Pulmonary artery endothelial cell (primary cell): ENCODE data around the gene ALDH1L1. TPM values are rescaled to one million over a fixed set of nuclear protein-coding genes. Genes with fewer than 3 reads are reported as not detected.
"Not testable (repeated sequence)": the region's sequence is repeated elsewhere in the genome, so short reads cannot be mapped to it uniquely, and the experiment has no call there.

Source experiments
- DNase-seq: peaks from one replicate; pipeline ENCODE4 v3.0.0-alpha.2; 2011; ENCODE audit warnings: low read depth, low spot score
- total RNA-seq: library from RNA; depleted of rRNA; stranded (reverse); fragments of >200 nt; gene quantifications from 2 replicates; pipeline ENCODE4 v1.2.3, GENCODE V29; 2014

ALDH1L1 gene
- total RNA-seq, 1 donor from 2014 or later, result not detected

DNA sequence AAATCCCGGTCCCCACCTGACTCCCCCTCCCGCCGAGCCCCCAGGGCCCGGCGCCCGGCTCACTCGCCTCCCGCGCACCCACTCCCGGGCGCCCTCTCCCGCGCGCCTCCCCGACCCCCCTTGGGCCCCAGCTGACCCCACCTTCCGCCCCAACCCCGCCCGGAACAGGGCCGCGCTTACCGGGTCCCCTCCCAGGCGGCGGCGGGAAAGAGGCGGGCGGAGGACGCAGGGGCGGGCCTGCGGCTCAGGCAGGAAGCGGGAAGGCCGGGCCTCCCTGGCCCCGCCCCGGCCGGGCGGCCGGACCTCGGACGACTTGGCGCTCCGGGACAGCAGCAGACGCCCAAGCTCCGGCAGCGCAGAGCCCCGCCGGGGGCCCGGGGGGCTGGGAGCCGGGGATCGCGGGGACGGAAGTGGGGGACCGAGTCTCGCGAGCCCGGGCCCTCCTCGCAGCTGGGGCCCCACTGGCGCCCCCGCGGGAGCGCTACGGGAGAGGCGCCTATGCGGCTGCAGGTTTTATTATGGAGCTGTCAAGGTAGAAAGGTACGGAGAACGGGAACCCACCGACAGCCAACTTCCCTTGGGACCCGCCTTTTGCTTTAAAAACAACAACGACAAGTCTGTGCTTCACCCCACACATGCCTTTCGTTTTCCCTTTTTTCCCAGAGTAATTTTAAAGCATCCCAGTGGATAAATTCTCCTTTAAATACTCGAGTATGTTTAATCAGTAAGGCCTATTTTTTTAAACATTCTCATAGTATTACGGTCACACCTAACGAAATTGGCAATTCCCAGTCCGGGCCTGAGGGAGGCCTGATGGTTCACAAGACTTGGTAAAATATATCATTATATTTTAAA is 96.2 kb downstream of the ALDH1L1 start, which contains the start of gene SLC41A3:
TSS of gene SLC41A3 (minus strand) at position 212 of the 855 bp plus-strand sequence. CDS start 15,905 bp downstream, outside the sequence.
- no peak for DNase-seq

- DNase-seq, result no peak
Observed at GRCh38 chr3:126083511-126083912, 96.9 kb downstream of the ALDH1L1 start.

- no peak for DNase-seq
Observed at GRCh38 chr3:126083138-126083445, 97.3 kb downstream of the ALDH1L1 start.

DNA sequence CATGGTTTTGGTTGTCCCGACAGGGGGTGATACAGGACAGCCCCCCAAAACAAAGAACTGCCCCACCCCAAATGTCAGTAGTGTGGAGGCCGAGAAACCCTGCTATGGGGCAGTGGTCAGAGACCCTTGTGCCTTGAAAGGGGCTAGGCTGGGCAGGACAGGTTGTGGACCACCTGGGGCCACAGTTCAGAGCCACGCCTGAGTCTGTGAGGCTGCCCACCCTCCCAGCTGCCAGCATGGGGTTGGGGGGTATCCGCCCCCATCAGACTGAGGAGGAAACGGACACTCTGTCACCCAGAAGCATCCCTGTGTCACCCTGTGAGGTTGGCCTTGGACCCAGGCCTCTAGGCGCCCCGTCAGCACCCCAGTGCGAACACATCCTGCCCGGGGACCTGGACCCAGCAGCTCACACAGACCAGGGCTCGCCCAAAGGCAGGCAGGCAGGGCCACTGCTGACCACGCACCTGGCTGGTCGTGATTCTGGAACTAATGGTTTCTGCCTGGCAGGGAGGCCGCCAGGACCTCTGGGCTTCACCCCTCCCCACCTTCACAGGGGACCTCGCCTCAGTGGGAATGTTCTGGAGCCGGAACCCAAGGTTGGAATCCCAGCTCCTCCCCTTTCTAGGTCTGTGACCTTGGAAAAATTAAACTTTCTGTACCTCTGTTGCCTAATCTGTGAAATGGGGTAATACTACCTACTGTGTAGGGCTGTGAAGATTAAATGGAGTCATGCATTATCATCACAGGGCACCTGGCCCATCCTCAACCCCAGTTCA is 97.8 kb downstream of the ALDH1L1 start:
- DNase-seq, result no peak

DNA sequence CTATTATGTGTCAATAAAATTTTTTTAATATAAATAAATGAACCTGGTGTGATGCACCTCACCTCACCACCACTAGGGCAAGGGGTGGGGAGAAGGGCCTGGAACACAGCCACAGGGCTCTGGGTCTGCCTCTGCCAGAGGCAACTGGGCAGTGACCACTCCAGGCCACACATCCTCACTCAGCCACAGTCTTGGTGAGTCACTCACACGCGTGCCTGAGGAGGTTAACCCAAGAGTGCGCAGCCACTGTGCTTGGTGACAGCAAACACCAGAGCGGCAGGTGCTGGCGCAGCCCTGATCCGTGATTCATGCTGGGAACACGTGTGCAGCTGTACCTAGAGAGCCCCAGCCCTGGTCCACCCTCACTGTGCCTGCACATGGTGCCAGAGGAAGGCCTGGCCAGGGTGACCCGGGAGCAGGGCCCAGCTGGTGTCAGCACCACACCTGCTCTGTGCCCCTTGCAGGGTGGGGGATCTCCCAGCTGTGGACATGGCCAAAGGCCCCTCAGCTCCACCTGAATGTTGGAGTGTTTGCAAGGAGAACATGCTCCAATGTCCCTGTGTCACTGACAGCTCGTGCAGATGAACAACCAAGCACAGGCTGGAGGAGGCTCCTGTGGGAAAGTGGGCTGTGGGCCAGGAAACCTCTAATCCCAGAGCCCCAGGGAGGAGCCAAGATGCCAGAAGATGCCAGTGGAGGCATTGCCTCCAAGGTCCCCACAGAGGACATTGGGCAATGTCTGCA is 98.6 kb downstream of the ALDH1L1 start:
- DNase-seq, result no peak

- DNase-seq, result no peak
Observed at GRCh38 chr3:126080970-126081369, 99.4 kb downstream of the ALDH1L1 start.

DNA sequence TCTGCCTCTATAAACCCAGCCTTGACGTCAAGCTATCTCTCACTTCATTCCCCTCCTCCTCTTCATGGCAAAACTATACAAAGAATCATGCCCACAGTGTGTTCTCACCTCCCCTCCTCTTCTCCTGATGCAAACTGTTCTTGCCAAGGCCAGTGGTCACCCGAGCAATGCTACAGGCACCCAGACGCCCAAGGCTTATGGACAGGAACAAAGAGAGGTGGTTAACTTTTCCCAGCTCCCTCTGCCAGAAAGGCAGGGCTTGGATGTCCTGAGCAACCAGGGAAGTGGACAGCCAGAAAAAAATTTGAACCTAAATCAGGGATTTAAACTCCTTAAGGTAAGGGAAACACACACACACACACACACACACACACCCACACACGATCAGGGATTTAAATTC is 101.5 kb downstream of the ALDH1L1 start:
- DNase-seq, result no peak

DNA sequence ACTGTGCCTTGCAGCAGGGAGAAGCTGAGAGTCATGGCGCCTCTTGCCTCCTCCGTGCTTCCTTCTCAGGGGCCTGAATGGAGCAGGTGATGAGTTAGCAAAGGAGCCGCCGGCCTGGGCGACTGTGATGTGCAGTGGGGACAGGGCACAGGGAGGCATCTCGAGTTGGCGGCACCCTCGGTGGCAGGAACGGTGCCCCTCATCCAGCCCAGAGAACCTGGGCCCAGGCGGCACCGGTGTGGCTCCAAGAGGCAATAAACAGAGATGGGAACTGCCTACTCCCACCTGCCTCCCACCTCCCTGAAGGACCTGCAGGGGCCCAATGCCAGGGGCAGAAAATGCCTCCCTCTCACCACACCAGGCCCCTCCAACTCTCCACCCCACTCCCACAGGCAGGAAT is 102.6 kb downstream of the ALDH1L1 start:
- DNase-seq, result no peak

- no peak for DNase-seq
Observed at GRCh38 chr3:126076140-126076539, 104.2 kb downstream of the ALDH1L1 start.

DNA sequence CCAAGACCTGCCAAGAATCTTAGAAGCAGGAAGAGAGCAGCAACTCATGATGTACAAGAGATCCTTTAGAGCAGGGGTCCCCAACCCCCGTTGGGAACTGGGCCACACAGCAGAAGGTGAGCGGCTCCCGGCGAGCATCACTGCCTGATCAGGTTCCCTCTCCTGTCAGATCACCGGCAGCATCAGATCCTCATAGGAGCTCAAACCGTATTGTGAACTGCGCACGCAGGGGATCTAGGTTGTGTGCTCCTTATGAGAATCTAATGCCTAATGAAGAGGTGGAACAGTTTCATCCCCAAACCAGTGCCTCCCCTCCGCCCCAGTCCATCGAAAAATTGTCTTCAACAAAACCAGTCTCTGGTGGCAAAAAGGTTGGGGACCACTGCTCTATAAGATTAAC is 110.2 kb downstream of the ALDH1L1 start:
- no peak for DNase-seq

DNA sequence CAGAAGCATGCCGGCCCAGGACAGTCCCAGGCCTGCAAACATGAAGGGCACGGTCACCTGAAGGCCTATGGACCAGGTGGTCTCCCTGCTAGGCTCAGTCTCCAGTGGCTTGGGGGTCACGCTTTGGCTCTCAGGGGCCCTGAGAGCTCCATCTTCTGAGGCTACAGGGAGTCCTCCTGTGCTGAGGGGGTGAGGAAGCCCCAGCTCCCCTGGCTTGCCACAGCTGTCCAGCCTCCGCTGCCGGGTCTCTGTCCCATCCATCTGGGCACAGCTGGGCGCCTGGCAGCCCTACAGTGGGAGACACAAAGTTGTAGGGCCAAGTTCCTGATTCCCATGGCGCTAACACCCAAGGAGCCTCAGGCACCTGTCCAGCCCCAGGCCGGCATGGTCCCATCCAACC is 112.4 kb downstream of the ALDH1L1 start:
- no peak for DNase-seq

DNA sequence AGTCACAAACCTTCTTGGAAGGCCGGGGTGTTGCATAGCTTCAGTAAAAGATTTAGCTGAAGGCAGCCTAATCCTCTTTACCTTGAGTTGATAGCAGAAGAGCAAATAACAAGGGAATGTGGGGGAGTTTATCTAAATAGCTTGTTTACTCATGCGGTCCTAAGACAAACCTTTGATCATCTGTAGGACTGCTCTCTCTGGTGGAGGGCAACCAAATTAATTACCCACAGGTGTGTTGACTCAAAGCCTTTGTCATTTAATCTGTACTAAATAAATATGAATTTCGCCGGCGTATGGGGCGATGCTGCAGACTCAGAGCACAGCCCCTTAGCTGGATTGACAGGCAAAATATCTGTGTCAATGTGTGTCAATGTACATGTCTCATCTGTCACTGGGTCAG is 113.7 kb downstream of the ALDH1L1 start:
- DNase-seq, result not testable (repeated sequence)

- DNase-seq, result no peak
Observed at GRCh38 chr3:126065876-126066275, 114.5 kb downstream of the ALDH1L1 start.

- DNase-seq, result no peak
Observed at GRCh38 chr3:126064627-126065258, 115.6 kb downstream of the ALDH1L1 start.

DNA sequence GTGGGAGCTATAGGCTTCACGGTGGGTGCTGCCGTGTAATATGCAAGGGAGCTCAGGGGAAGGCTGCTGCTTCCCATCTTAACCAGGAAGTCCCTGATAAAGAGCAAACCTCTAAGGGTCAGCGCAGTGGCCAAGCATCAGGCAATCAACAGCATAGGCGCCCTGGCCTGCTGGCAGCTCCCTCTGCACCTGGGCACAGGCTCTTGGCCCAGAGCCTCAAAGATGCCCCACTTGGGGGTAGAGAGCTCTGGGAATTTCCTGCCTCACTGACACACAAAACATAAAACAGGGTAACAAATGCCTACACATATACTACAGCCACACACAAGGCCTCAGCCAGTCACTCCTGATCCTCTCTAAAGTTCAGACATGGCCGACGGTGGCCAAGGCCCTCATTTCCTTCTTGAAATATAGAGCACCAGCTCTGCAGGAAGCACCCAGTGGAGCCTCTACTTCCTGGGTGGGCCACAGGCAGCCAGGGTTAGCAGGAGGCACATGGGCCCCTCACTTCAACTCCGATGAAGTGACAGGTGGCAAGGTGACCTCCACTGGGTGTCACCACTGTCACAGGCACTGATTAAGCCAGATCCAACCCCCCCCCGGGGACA is 116.9 kb downstream of the ALDH1L1 start:
- DNase-seq, result no peak

DNA sequence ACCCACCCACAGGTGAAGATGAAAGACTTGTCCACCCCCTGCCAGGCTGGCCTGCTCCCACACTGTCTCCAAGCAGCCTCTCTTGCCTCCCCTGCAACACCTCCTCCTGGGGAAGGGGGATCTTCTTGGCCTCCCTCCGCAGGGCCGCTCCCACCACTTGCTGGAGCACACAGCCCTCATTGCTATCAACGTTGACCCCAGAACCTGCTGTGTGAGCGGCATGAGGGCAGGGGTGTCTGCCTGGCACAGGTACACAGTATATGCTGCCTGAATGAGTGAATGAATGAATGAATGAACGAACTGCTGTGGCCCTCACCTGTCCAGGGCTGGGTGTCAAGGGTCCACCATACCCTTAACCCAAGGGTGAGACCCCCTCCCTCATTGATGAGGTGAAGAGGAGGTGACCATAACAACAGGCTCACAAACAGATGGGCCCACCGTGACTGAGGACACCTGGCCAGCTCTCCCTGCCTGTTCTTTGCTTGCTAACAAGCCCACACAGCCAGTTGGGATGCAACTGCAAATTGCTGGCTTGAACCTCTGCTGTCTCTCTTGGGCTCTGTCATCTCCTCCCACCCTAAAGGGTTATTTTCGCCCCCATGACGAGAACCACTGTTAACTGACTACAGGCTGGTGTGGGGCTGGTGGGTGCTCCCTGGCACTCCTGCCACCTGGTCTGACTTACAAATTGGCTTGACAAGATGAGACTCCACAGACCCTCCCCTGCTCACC is 118.9 kb downstream of the ALDH1L1 start:
- no peak for DNase-seq

DNA sequence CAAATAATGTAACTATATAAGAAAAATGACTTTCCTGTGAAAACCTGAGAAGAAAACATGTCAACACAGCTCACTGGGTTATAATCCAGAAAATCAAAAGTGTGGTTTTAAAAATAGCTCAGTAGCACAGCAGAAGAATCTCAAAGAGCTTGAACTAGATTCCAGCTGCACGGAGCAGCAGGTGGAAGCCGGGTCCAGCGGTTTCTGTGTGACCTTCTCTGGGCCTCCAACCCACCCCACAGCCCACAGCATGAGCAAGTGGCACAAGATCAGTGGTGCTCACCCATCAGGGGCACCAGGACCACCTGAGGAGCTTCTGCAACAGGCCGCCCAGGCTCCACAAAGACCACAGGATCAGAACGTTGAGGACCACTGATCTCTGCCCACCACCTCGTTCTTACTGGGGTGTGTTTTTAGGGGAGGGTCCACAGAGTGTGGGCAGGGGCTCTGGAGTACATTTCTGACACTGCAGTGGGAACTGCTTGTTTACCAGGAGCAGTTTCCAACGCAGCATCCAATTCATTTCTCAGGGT is 119.7 kb downstream of the ALDH1L1 start:
- no peak for DNase-seq

DNA sequence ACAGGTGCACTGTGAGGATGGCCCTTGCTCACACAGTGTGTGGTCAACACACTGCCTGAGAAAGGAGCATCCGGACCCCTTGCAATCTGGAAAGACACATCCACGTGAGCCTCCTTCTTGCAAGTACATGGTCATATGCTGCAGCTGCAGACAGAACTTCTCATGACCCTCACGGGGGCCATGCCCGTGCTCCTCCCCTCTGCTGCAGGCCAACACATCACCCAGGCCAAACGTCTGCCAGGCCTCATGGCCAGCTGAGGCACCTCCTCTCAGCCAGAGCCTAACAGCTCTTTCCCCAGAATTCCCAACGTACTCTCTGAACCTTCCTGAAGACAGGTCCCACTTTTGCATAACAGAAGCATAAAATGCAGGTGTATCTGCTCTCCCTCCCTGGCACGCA is 121.7 kb downstream of the ALDH1L1 start:
- no peak for DNase-seq

- DNase-seq, result no peak
Observed at GRCh38 chr3:126057936-126058335, 122.5 kb downstream of the ALDH1L1 start.

DNA sequence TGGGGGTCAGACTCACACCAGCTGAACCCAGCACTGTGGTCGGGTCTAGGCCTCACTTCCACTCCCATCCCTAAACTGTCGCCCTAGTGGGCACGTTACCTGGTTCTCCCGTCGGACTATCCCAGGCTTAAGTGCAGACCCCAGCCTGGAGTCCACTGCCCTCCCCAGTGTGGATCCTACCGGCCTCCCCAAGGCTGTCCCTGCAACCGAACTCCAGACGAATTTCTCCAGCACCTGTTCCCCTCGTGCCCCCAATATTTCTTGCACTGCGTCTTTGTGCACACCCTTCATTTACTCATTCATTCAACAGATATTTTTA is 122.9 kb downstream of the ALDH1L1 start:
- DNase-seq, result no peak
